Endothelial cell of umbilical vein (primary cell): ENCODE results near the gene CACNB3. TPM values are rescaled to one million over a fixed set of nuclear protein-coding genes. Genes with fewer than 3 reads are reported as not detected.

Source experiments
- BruUV-seq: library from RNA; stranded (reverse); fragments of 400-500 nt; replicated peaks from 2 replicates; lab custom pipeline; 2021; lab: Mats Ljungman, UMichigan
- CTCF ChIA-PET: fragments of 300-600, 350-600 bp; sonication (Branson Sonifier 250); formaldehyde crosslinking; loops from one replicate; lab custom pipeline; 2021; ENCODE audit warnings: antibody characterized with exemption, inconsistent platforms; lab: Charles Lee
- POLR2A ChIA-PET: fragments of 300-600, 350-600 bp; sonication (Branson Sonifier 250); formaldehyde crosslinking; loops from one replicate; lab custom pipeline; 2021; ENCODE audit warnings: antibody characterized with exemption, inconsistent platforms; lab: Charles Lee
- DNase-seq: peaks from one replicate; pipeline ENCODE4 v3.0.0-alpha.2; 2011; ENCODE audit warnings: low read depth, low spot score
- FAIRE-seq: peaks from 2 replicates; lab custom pipeline; 2011; peaks lifted over from hg19 to GRCh38; lab: Jason Lieb, UNC
- H2AFZ ChIP-seq: 2 replicates; pipeline ENCODE4 v1.6.0; 2012; ENCODE audit warnings: low read depth, low read length, control low read depth, inconsistent platforms
- H3K27ac ChIP-seq: 2 replicates; pipeline ENCODE4 v1.5.1; 2011; ENCODE audit warnings: low read depth, mild to moderate bottlenecking, control low read depth, low read length, moderate library complexity; ENCODE audit not compliant: insufficient read depth
- H3K27me3 ChIP-seq, 2 experiments: 2 replicates each; pipeline versions ENCODE4 v1.6.0 to v1.6.1; 2011; ENCODE audit warnings: low read length in 2 of 2, mixed read lengths in 1 of 2; ENCODE audit not compliant: control insufficient read depth in 2 of 2, insufficient read depth in 2 of 2
- H3K36me3 ChIP-seq, 2 experiments: 2 replicates in 1 of 2; 3 replicates in 1 of 2; pipeline ENCODE4 v1.5.1; 2011; ENCODE audit warnings: low read length in 2 of 2, mild to moderate bottlenecking in 1 of 2, moderate library complexity in 1 of 2; ENCODE audit not compliant: control insufficient read depth in 2 of 2, insufficient read depth in 2 of 2; ENCODE audit errors: extremely low read depth in 1 of 2
- H3K4me1 ChIP-seq: 3 replicates; pipeline ENCODE4 v1.5.1; 2011; ENCODE audit warnings: mild to moderate bottlenecking, low read length; ENCODE audit not compliant: control insufficient read depth, insufficient read depth; ENCODE audit errors: extremely low read depth
- H3K4me2 ChIP-seq: 2 replicates; pipeline ENCODE4 v1.6.1; 2011; ENCODE audit warnings: low read length, control low read depth, mixed read lengths; ENCODE audit not compliant: insufficient read depth
- H3K4me3 ChIP-seq, 3 experiments: fragments of 200-600 bp in 1 of 3; sonication (generic), shearing (Covaris generic) in 1 of 3; replicated peaks in 1 of 3; 2 replicates each; pipeline ENCODE4 v1.5.1; 2011 to 2016; ENCODE audit warnings: control low read depth in 3 of 3, low read length in 3 of 3, mild to moderate bottlenecking in 2 of 3, inconsistent platforms in 1 of 3, low read depth in 1 of 3, moderate library complexity in 1 of 3; ENCODE audit not compliant: insufficient read depth in 1 of 3
- H3K79me2 ChIP-seq: 2 replicates; pipeline ENCODE4 v1.6.0; 2012; ENCODE audit warnings: low read length, inconsistent platforms; ENCODE audit not compliant: control insufficient read depth, insufficient read depth
- H3K9ac ChIP-seq: replicated peaks from 2 replicates; pipeline ENCODE3; 2011; ENCODE audit warnings: low read length, control low read depth; ENCODE audit not compliant: insufficient read depth; ENCODE audit errors: extremely low read depth
- H3K9me1 ChIP-seq: replicated peaks from 3 replicates; pipeline ENCODE4 v1.6.0; 2011; ENCODE audit warnings: mild to moderate bottlenecking, low read length; ENCODE audit not compliant: control insufficient read depth, insufficient read depth; ENCODE audit errors: extremely low read depth
- H3K9me3 ChIP-seq: replicated peaks from 2 replicates; pipeline ENCODE4 v1.5.1; 2012; ENCODE audit warnings: low read length, inconsistent platforms; ENCODE audit not compliant: control insufficient read depth, insufficient read depth
- H4K20me1 ChIP-seq: replicated peaks from 2 replicates; pipeline ENCODE3; 2011; ENCODE audit warnings: mild to moderate bottlenecking, low read length; ENCODE audit not compliant: control insufficient read depth, insufficient read depth; ENCODE audit errors: extremely low read depth
- POLR2AphosphoS5 ChIP-seq: IDR thresholded peaks from 2 replicates; pipeline ENCODE4 v1.6.1; 2012; ENCODE audit warnings: low read depth, mild to moderate bottlenecking, control low read depth, low read length, moderate library complexity; ENCODE audit not compliant: insufficient read depth
- dilution Hi-C: fragments of 300-500 bp; cut with MboI; formaldehyde crosslinking; loops from one replicate; pipeline ENCODE4 v1.15.0; 2019; ENCODE audit warnings: low sequenced_read_pairs; ENCODE audit not compliant: extremely low pct_ligation_motif_present
- intact Hi-C: fragments of 100-400 bp; cut with micrococcal nuclease; formaldehyde crosslinking; loops from one replicate; pipeline ENCODE4 v1.10.0; 2022
- polyA plus RNA-seq, 4 experiments: library from polyadenylated mRNA; depleted of rRNA in 3 of 4; stranded (reverse) in 3 of 4; unstranded in 1 of 4; fragments of >200 nt; gene quantifications; 2 replicates each; pipeline versions ENCODE4 v1.2.1 to v1.2.3, GENCODE V29; 2011 to 2012; ENCODE audit warnings: missing spikeins in 1 of 4
- total RNA-seq: library from RNA; stranded (reverse); gene quantifications from 2 replicates; pipeline ENCODE4 v1.2.3, GENCODE V29; 2021
- TF ChIP-seq, protein P1 (sequence below), 2 donors: IDR thresholded peaks; 1 replicate in 1 of 2; 2 replicates in 1 of 2; pipeline ENCODE4 v1.5.1; 2011; ENCODE audit warnings: low read length in 2 of 2, mild to moderate bottlenecking in 2 of 2, moderate library complexity in 2 of 2, control low read depth in 1 of 2, inconsistent platforms in 1 of 2, low read depth in 1 of 2; ENCODE audit not compliant: insufficient read depth in 1 of 2; ENCODE audit errors: extremely low read depth in 1 of 2

Gene CACNB3
- total and polyA plus RNA-seq, 2 donors (not counting 3 experiments of a cell fraction or from before 2014, with no cell fraction given): 37.4 to 61.8 TPM

DNA sequence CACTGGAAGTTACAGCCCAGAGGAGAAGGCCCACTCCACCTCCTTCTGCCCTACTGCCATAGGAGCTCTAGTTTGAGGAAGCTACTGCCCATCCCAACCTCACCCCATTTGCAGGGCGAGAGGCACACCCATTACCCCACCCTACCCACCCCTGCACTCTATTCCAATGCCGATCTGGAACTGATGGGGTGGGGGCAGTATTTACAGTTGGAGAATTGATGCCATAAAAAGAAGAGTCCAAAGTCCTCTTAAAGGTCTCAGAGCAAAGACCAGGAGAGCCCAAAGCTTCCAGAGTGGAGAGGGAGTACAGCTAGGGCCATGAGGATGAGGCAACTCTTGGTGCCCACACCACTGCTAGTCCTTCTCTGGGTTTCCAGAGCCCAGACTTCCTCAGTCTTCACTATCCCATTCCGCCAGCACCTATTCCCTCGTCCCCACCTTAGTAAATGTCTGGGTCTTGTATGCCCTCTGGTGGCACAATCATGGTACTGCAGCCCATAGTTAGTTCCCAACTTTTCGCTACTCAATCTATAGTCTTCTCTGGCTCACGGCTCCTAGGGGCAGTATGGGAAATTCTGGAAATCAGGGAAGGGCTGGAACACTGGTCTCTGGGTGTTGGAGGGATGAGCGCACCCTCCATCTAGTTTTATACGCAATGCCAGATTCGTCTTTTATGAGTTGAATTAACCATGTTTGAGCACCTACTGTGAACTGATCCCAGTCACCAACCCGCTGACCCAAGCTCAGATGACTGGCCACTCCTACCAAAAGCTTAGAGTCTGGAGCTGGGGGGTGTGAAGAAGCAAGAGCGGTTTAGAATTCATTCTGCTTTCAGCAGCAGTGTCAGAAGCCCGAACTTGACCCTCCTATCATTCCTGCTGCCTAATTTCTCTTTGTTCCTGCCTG, 22.5 kb upstream of the CACNB3 start:
- no TSS peak for BruUV-seq
- CTCF ChIA-PET: interaction anchor here (0.6 to 16.5 kb wide), 13 partner anchors 11 to 253 kb away, joined by 3 to 606 read pairs (median 3); no protein-coding TSS in a partner anchor

More for the DNA sequence above, 22.5 kb upstream of the CACNB3 start:
- no peak overlapping the region for H3K4me3 ChIP-seq
- TF ChIP-seq POLR2AphosphoS5: no peak
- TF ChIP-seq, protein P1, sequence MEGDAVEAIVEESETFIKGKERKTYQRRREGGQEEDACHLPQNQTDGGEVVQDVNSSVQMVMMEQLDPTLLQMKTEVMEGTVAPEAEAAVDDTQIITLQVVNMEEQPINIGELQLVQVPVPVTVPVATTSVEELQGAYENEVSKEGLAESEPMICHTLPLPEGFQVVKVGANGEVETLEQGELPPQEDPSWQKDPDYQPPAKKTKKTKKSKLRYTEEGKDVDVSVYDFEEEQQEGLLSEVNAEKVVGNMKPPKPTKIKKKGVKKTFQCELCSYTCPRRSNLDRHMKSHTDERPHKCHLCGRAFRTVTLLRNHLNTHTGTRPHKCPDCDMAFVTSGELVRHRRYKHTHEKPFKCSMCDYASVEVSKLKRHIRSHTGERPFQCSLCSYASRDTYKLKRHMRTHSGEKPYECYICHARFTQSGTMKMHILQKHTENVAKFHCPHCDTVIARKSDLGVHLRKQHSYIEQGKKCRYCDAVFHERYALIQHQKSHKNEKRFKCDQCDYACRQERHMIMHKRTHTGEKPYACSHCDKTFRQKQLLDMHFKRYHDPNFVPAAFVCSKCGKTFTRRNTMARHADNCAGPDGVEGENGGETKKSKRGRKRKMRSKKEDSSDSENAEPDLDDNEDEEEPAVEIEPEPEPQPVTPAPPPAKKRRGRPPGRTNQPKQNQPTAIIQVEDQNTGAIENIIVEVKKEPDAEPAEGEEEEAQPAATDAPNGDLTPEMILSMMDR (IDR thresholded peaks at IDR 0.05; ENCODE audit: extremely low read depth in 1 of 2, insufficient read depth in 1 of 2, low read depth in 1 of 2, low read length in 2 of 2): peak; percentile 84 to 89
- H4K20me1 ChIP-seq: no peaks in the 10 kb centered on the region
- H3K27me3 ChIP-seq: peaks cover 0 to 1% of the 10 kb centered on the region in 2 experiments
- intact Hi-C loops (loop anchor here (1.0 to 2.0 kb wide), 4 partner anchors 15 to 254 kb away; no protein-coding TSS in a partner anchor), dilution Hi-C loops (no loop called here)
- no peaks in the 10 kb centered on the region for H3K36me3 ChIP-seq
- DNase-seq: peak; percentile 84
- no peaks in the 10 kb centered on the region for H3K9me1 ChIP-seq
- no peak overlapping the region for H3K4me2 ChIP-seq
- POLR2A ChIA-PET: interaction anchor here (0.9 kb wide), 1 partner anchor 42 kb away, joined by 4 read pairs; no protein-coding TSS in a partner anchor
- H3K9ac ChIP-seq: no peak overlapping the region
- H3K79me2 ChIP-seq: no peaks in the 10 kb centered on the region
- peak overlapping the region; percentile 67 for H2AFZ ChIP-seq
- no peaks in the 10 kb centered on the region for H3K4me1 ChIP-seq
- H3K9me3 ChIP-seq: no peaks in the 10 kb centered on the region
- peak; percentile 98 for FAIRE-seq
- no peak overlapping the region for H3K27ac ChIP-seq
